K562 (cell line): Measurements from ENCODE around the gene FAM53B. TPM values are rescaled to one million over a fixed set of nuclear protein-coding genes. Genes with fewer than 3 reads are reported as not detected.

Experiments used
- ATAC-seq: fragments of 200-7000 bp; cut with Tn5 transposase; 3 replicates; pipeline ENCODE4 v1.9.1; 2020; ENCODE audit warnings: moderate library complexity
- BruUV-seq: library from RNA; stranded (reverse); fragments of 400-500 nt; replicated peaks from 2 replicates; lab custom pipeline; 2021; lab: Mats Ljungman, UMichigan
- CTCF ChIA-PET: fragments of 300-600 bp; formaldehyde crosslinking; extraction: SDS; loops from one replicate; lab custom pipeline; 2021; ENCODE audit warnings: low intra/inter-chr PET ratio; lab: Yijun Ruan, JAX
- POLR2A ChIA-PET: fragments of 300-600, 350-650 bp; sonication (Branson Sonifier 250); formaldehyde crosslinking; extraction: SDS; loops from one replicate; lab custom pipeline; 2021; ENCODE audit warnings: antibody characterized with exemption, inconsistent platforms; lab: Yijun Ruan, JAX
- DNase-seq, 4 experiments: peaks; one replicate each; pipeline versions ENCODE4 v3.0.0 to v3.0.0-alpha.2; 2011 to 2018; ENCODE audit warnings: low spot score in 3 of 4, mixed read lengths in 3 of 4; ENCODE audit errors: extremely low read depth in 1 of 4
- FAIRE-seq: peaks from 2 replicates; lab custom pipeline; 2011; peaks lifted over from hg19 to GRCh38; lab: Jason Lieb, UNC
- H2AFZ ChIP-seq: 2 replicates; pipeline ENCODE4 v1.6.0; 2011; ENCODE audit warnings: low read depth, low read length, control low read depth, inconsistent platforms
- H3K27ac ChIP-seq: fragments of 200-600 bp; 3 replicates; pipeline ENCODE4 v1.8.0; 2011; ENCODE audit warnings: low read depth, mild to moderate bottlenecking, control low read depth, inconsistent platforms, low read length, moderate library complexity, mixed read lengths; ENCODE audit errors: extremely low read depth
- H3K27me3 ChIP-seq, 2 experiments: fragments of 300-600 bp in 1 of 2; 2 replicates in 1 of 2; 3 replicates in 1 of 2; pipeline versions ENCODE4 v1.6.0 to v1.8.0; 2011; ENCODE audit warnings: inconsistent platforms in 2 of 2, low read length in 2 of 2, mild to moderate bottlenecking in 1 of 2, mixed read lengths in 1 of 2, moderate library complexity in 1 of 2; ENCODE audit not compliant: control insufficient read depth in 2 of 2, insufficient read depth in 2 of 2
- H3K36me3 ChIP-seq: fragments of 300-600 bp; 3 replicates; pipeline ENCODE4 v1.8.0; 2011; ENCODE audit warnings: mild to moderate bottlenecking, low read length, inconsistent platforms; ENCODE audit not compliant: control insufficient read depth, insufficient read depth
- H3K4me1 ChIP-seq, 2 experiments: fragments of 200-600 bp in 1 of 2; replicated peaks in 1 of 2; 2 replicates in 1 of 2; 3 replicates in 1 of 2; pipeline versions ENCODE4 v1.5.1 to v1.8.0; 2011; ENCODE audit warnings: inconsistent platforms in 2 of 2, low read length in 2 of 2, mild to moderate bottlenecking in 1 of 2, mixed read lengths in 1 of 2, moderate library complexity in 1 of 2; ENCODE audit not compliant: control insufficient read depth in 2 of 2, insufficient read depth in 2 of 2
- H3K4me2 ChIP-seq: 2 replicates; pipeline ENCODE4 v1.6.1; 2011; ENCODE audit warnings: low read length, control low read depth, inconsistent platforms, mixed read lengths; ENCODE audit not compliant: insufficient read depth
- H3K4me3 ChIP-seq: fragments of 200-600 bp; sonication (generic), shearing (Covaris generic); 2 replicates; pipeline ENCODE4 v1.5.1; 2016; ENCODE audit warnings: control low read depth, inconsistent platforms
- H3K79me2 ChIP-seq: fragments of 200-600 bp; 3 replicates; pipeline ENCODE4 v1.8.0; 2011; ENCODE audit warnings: low read length, inconsistent platforms; ENCODE audit not compliant: control insufficient read depth, insufficient read depth
- H3K9ac ChIP-seq, 2 experiments: 2 replicates each; pipeline versions ENCODE4 v1.6.0 to v1.6.1; 2011; ENCODE audit warnings: low read depth in 2 of 2, low read length in 2 of 2, control low read depth in 1 of 2, inconsistent platforms in 1 of 2, mild to moderate bottlenecking in 1 of 2, mixed read lengths in 1 of 2; ENCODE audit not compliant: insufficient read depth in 1 of 2
- H3K9me1 ChIP-seq: one replicate; pipeline ENCODE4 v1.6.0; 2011; ENCODE audit warnings: inconsistent platforms, mild to moderate bottlenecking, low read length, moderate library complexity; ENCODE audit not compliant: control insufficient read depth, insufficient read depth
- H3K9me3 ChIP-seq: replicated peaks from 2 replicates; pipeline ENCODE4 v1.5.1; 2011; ENCODE audit warnings: low read depth, low read length, inconsistent platforms; ENCODE audit not compliant: control insufficient read depth, insufficient read depth
- H4K20me1 ChIP-seq: replicated peaks from 2 replicates; pipeline ENCODE4 v1.6.1; 2011; ENCODE audit warnings: low read length, inconsistent platforms, mixed read lengths; ENCODE audit not compliant: control insufficient read depth, insufficient read depth
- ATF7 ChIP-seq: fragments of 450-650 bp; IDR thresholded peaks from 2 replicates; pipeline ENCODE4 v1.7.1; 2014; ENCODE audit warnings: mild to moderate bottlenecking, moderate library complexity
- CEBPB ChIP-seq: fragments of 450-650 bp; IDR thresholded peaks from 2 replicates; pipeline ENCODE4 v1.6.1; 2016; ENCODE audit warnings: missing genetic modification characterization, missing compliant biosample characterization
- GABPA ChIP-seq: fragments of 200-800 bp; sonication (Bioruptor generic); conservative IDR thresholded peaks from 2 replicates; pipeline ENCODE4 v1.6.1; 2016; ENCODE audit warnings: low read depth, missing genetic modification characterization, missing compliant biosample characterization
- HSF4 ChIP-seq: fragments of 250-450 bp; sonication (Bioruptor Pico); IDR thresholded peaks from 2 replicates; pipeline ENCODE4 v2.1.2; 2022; ENCODE audit warnings: mild to moderate bottlenecking, moderate library complexity, borderline replicate concordance
- KDM2B ChIP-seq: fragments of 250-450 bp; sonication (Bioruptor Pico); IDR thresholded peaks from 2 replicates; pipeline ENCODE4 v1.8.0; 2021; ENCODE audit warnings: mild to moderate bottlenecking, moderate library complexity
- MTA2 ChIP-seq: fragments of 450-650 bp; IDR thresholded peaks from 2 replicates; pipeline ENCODE4 v1.6.1; 2016; ENCODE audit warnings: low read depth
- MYC ChIP-seq, 2 experiments: fragments of 250-450 bp in 1 of 2; sonication (Bioruptor Pico) in 1 of 2; IDR thresholded peaks; 2 replicates each; pipeline versions ENCODE4 v1.5.1 to v1.6.1; 2012 to 2021; ENCODE audit warnings: low read depth in 2 of 2, borderline replicate concordance in 1 of 2, improper control_type of control experiment in 1 of 2, low read length in 1 of 2, mild to moderate bottlenecking in 1 of 2, moderate library complexity in 1 of 2
- PML ChIP-seq: IDR thresholded peaks from 2 replicates; pipeline ENCODE4 v1.6.1; 2012; ENCODE audit warnings: low read length, inconsistent platforms
- STAT5A ChIP-seq: IDR thresholded peaks from 2 replicates; pipeline ENCODE4 v1.6.1; 2012; ENCODE audit warnings: low read length, inconsistent platforms, borderline replicate concordance
- STAT5B ChIP-seq: fragments of 250-450 bp; sonication (Bioruptor Pico); IDR thresholded peaks from 2 replicates; pipeline ENCODE4 v1.8.0; 2021; ENCODE audit warnings: mild to moderate bottlenecking, inconsistent platforms
- TBL1XR1 ChIP-seq, 2 experiments: IDR thresholded peaks; 2 replicates each; pipeline ENCODE4 v1.6.1; 2012; ENCODE audit warnings: improper control_type of control experiment in 2 of 2, low read length in 2 of 2, mild to moderate bottlenecking in 1 of 2
- ZBTB5 ChIP-seq: fragments of 450-650 bp; IDR thresholded peaks from 2 replicates; pipeline ENCODE4 v1.6.1; 2017; ENCODE audit warnings: antibody characterized with exemption
- ZNF175 ChIP-seq: fragments of 200-800 bp; sonication (Bioruptor generic); IDR thresholded peaks from 2 replicates; pipeline ENCODE4 v1.6.1; 2016; ENCODE audit warnings: low read depth, mild to moderate bottlenecking, missing genetic modification characterization, missing compliant biosample characterization
- ZNF592 ChIP-seq: fragments of 450-650 bp; IDR thresholded peaks from 2 replicates; pipeline ENCODE4 v1.6.1; 2017; ENCODE audit warnings: antibody characterized with exemption, mild to moderate bottlenecking
- WGBS: fragments of 100-300 bp; shearing (Covaris generic); methylation state at CpG from one replicate; pipeline ENCODE4 v1.1.6; 2016; ENCODE audit warnings: low coverage, mixed read lengths; ENCODE audit not compliant: insufficient coverage; ENCODE audit errors: missing lambda C conversion rate; 5-methylcytosine and 5-hydroxymethylcytosine counted together
- in situ Hi-C: fragments of 300-500 bp; cut with MboI; formaldehyde crosslinking; loops from 4 replicates; pipeline ENCODE4 v1.15.0; 2018; ENCODE audit warnings: inconsistent platforms, mixed read lengths
- intact Hi-C: fragments of 100-400 bp; cut with micrococcal nuclease; formaldehyde crosslinking; loops from 2 replicates; pipeline ENCODE4 v1.14.2; 2022
- polyA plus RNA-seq, 8 experiments: library from polyadenylated mRNA; depleted of rRNA in 4 of 8; stranded (reverse) in 5 of 8; unstranded in 3 of 8; fragments of >200 nt; fragmentation: Nextera tagmentation in 2 of 8; fragmentation: Illumina TruSeq in 1 of 8; extraction: Ambion mirVana in 2 of 8; extraction: Trizol in 1 of 8; gene quantifications; 2 replicates each; pipeline versions ENCODE4 v1.2.1 to v1.2.3, GENCODE V29; 2011 to 2014; ENCODE audit warnings: inconsistent platforms in 1 of 8, missing spikeins in 1 of 8
- total RNA-seq, 7 experiments: library from RNA; depleted of rRNA in 6 of 7; stranded (reverse); fragments of >200 nt in 6 of 7; fragmentation: Illumina TruSeq in 2 of 7; extraction: Trizol in 2 of 7; gene quantifications; 2 replicates each; pipeline versions ENCODE4 v1.2.1 to v1.2.3, GENCODE V29; 2011 to 2021; ENCODE audit warnings: low replicate concordance in 1 of 7

The FAM53B gene
- total and polyA plus RNA-seq, 9 of the 15 experiments (the other 6 are each of a cell fraction or from before 2014, with no cell fraction given), result 0.03 to 16.5 (median 5.0) TPM

GRCh38 chr10:124701881-124702656, 42.1 kb downstream of the FAM53B start:
- POLR2A ChIA-PET, result interaction anchor here (0.9 to 3.0 kb wide), 4 partner anchors 9 to 16 kb away, joined by 4 to 14 read pairs (median 7); no protein-coding TSS in a partner anchor
- Histone ChIP-seq H3K27me3 (no peaks in the 10 kb centered on the region), H3K9ac (peak overlapping the region in 1 of 2 experiments; percentile 79; a peak in 2 of 4 replicates), H3K9me3 (no peaks in the 10 kb centered on the region), H3K79me2 (peaks cover 3% of the 10 kb centered on the region; the same call in 1 of the 3 replicates), H2AFZ (no peak overlapping the region), H3K4me3 (no peak overlapping the region), H3K4me2 (no peak overlapping the region), H4K20me1 (no peaks in the 10 kb centered on the region), H3K4me1 (peaks cover 18 to 34% of the 10 kb centered on the region in 2 experiments), H3K9me1 (peaks cover 3% of the 10 kb centered on the region), H3K36me3 (peaks cover 68% of the 10 kb centered on the region; the same call in 2 of the 3 replicates), H3K27ac (no peak overlapping the region; the same call in 1 of the 3 replicates)
- intact Hi-C loops (no loop called here), in situ Hi-C loops (no loop called here)
- peak; percentile 38; the same call in 2 of the 3 replicates for ATAC-seq
- WGBS, result 33% methylated on average over 11 of the region's 13 CpGs
- FAIRE-seq, result no peak
- BruUV-seq, result no TSS peak
- peak in 3 of 4 experiments; percentile 16 to 23 (median 23) for DNase-seq
- CTCF ChIA-PET, result no interaction called here
- TF ChIP-seq ZNF175, result 0 out of 2 replicates have a peak, but pooled peaks have one; percentile 20
- TF ChIP-seq STAT5A, result no peak
- TF ChIP-seq MTA2, result no peak
- TF ChIP-seq PML, result no peak
- TF ChIP-seq GABPA (tag), result 0 out of 2 replicates have a peak, but pooled peaks have one; percentile 14
- no peak for TF ChIP-seq STAT5B (CRISPR knock-in tag)
- no peak for TF ChIP-seq MYC (IDR thresholded peaks at IDR 0.05; ENCODE audit: low read depth, low read length)
- TF ChIP-seq MYC (CRISPR knock-in tag; IDR thresholded peaks at IDR 0.05; ENCODE audit: borderline replicate concordance, low read depth), result no peak
- 0 out of 2 replicates have a peak, but pooled peaks have one; percentile 21 for TF ChIP-seq ZNF592
- TF ChIP-seq CEBPB, result no peak
- no peak for TF ChIP-seq KDM2B (CRISPR knock-in tag)
- TF ChIP-seq HSF4, result no peak
- no peak for TF ChIP-seq ZBTB5
- no peak for TF ChIP-seq TBL1XR1 (IDR thresholded peaks at IDR 0.05; ENCODE audit: low read length in 2 of 2)
- TF ChIP-seq ATF7, result peak; percentile 30; the same call in 1 of the 2 replicates
